Measurements from ENCODE around the gene SSR1.

DNA sequence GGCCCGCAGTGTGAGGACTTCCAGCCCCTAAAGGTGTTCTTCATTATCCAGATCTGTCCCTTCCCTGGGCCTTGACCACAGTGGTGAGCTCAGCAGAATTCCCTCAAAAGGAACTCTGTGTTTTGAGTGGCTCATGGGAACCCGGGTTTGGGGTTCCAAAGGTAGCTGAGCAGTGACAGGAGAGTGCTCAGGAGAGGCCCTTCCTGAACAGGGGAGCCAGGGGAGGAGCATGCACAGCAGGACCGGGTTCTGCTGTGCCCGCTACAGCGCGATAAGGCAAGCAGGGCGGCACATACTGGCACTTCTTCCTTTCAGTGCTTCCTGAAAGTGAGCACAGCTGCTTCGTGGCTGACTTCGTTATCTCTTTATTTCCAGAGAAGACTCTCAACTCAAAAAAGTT is 88.3 kb downstream of the SSR1 start:
- TF ChIP-seq GATA2 (IDR thresholded peaks at IDR 0.05; ENCODE audit: low read depth, low read length) = no peak
- TF ChIP-seq GATA3 (IDR thresholded peaks at IDR 0.05; ENCODE audit: low read depth, low read length) = no peak
